GM21423 (cell line): ENCODE results near the gene TAF8.
A peak's percentile ranks its signal among the peaks of the same experiment; 100 is the strongest.
"Not testable (repeated sequence)": the region's sequence is repeated elsewhere in the genome, so short reads cannot be mapped to it uniquely, and the experiment has no call there.

Experiments
- ATAC-seq: cut with Tn5 transposase; IDR thresholded peaks from one replicate; pipeline ENCODE4 v1.9.1; 2021; ENCODE audit warnings: mild to moderate bottlenecking, moderate library complexity; ENCODE audit not compliant: unreplicated experiment

TAF8 gene, protein sequence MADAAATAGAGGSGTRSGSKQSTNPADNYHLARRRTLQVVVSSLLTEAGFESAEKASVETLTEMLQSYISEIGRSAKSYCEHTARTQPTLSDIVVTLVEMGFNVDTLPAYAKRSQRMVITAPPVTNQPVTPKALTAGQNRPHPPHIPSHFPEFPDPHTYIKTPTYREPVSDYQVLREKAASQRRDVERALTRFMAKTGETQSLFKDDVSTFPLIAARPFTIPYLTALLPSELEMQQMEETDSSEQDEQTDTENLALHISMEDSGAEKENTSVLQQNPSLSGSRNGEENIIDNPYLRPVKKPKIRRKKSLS

DNA sequence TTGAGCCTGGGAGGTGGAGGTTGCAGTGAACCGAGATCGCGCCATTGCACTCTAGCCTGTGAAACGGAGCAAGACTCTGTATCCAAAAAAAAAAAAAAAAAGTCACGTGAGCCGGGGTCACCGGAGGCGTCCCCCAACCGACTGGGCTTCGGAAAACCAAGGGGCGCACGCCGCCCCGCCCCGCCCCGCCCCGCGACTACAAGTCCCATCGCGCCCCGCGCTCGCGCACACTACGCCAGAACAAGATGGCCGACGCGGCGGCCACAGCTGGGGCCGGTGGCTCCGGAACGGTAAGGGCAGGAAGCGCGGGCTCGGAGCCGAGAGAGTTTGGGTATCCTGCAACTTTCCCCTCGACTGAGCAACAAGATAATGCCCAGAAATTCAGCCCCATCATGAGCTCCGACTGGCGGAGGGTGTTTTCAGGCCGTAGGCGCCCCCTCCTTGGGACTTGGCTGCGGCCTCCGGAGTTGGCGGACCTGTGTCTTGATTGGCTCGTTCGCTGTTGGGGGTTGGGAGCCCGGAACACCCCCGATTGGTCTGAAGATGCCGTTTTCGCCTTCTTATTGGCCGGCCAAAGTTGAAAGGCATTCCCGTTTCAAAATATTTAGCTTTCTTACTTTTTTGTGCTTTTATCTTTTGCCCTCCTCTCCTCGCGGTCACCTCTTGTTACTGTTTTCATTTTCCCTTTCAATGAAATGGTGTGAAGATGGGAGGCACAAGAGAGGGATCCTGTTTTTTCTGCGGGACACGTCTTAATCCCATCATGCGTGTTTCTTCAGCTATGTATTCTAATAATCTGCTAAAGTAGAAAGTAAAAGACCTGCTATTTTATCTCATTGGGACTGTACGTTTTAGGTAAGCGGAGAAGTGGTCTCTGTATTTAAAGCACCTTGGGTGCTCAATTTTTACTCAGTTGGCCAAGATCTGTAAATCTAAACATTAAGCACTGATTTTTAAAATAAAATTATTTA, at the start of gene TAF8:
Gene TAF8, plus strand, starts transcription at position 228 of the 971 bp plus-strand sequence. Its CDS starts 18 bp downstream, at position 246.
- ATAC-seq = peak; percentile 62

DNA sequence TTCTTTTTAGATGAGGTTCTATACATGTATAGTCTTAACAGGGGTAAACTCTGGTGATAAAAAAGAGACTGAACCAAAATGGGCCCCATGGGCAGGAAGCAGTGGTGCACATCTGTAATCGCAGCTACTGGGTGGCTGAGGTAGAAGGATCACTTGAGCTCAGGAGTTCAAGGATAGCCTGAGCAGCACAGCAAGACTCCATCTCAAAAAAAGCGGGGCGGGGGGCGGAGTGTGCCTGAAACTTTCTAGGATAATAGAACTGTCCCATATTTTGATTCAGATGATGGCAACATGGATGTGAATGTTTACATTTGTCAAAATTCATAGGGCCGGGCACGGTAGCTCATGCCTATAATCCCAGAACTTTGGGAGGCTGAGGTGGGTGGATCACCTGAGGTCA, 48.8 kb upstream of the TAF8 start:
- ATAC-seq = no peak

DNA sequence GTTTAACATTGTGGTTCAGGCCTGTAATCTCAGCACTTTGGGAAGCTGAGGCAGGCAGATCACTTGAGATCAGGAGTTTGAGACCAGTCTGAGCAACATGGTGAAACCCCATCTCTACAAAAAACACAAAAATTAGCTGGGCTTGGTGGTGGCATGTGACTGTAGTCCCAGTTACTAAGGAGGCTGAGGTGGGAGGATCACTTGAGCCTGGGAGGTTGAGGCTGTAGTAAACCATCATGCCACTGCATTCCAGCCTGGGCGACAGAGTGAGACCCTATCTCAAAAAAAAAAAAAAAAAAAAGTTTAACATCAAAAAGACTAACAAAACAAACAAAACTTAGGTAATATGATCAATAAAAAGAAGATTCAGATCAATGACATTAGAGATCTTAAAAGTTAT, 46.7 kb upstream of the TAF8 start:
- not testable (repeated sequence) for ATAC-seq

- ATAC-seq = no peak
These were observed 42.8 kb upstream of the TAF8 start for GRCh38 chr6:42007286-42008137.

- ATAC-seq = not testable (repeated sequence)
These were observed 42.2 kb upstream of the TAF8 start for GRCh38 chr6:42008138-42008528.

GRCh38 chr6:42009844-42010184, 40.5 kb upstream of the TAF8 start:
- no peak for ATAC-seq

DNA sequence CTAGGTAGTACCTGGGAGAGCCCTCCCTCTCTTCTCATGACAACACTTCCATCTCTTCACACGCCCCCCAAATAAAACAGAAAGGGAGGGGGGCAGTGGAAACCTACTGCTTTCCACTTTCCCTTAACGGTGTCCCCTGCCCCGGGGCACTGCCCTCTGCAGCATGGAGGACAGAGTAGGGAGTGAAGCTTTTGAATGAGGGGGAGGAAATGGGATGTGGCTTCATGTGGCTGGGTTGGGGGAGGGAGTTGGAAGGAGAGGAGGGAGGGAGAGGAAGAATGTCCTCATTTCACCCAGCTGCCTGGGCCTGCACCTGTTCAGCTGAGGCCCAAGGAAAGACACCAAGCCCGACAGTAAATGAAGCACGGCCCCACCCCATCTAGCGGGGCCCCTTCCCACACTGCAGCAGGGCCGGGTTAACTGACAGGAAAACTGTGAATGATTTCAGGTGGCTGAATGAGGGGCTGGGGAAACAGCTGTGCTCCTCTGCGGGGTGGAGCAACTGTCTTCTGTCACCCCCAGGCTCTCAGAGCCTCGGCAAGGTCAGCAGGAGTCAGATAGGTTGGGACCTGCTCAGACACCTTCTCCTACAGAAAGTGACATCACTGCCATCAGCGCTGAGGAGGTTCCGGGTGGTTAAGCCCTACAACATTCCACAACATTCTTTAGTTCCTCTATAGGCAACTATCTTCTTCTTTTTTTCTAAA, 40.0 kb upstream of the TAF8 start:
- ATAC-seq = no peak

DNA sequence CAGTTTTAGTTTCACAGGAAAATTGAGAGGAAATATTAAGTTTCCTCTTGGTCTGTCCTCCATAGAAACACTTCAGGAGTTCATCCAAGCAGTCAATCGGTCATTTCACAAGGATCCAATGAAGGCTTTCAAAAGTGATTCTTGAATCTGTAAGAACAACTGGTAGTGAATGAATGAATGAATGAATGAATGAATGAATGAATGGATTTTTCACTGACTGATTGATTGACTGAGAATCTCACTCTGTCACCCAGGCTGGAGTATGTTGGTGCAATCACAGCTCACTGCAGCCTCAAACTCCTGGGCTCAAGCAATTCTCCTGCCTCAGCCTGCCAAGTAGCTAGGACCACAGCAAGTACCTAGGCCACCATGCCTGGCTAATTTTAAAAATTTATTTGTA, 39.4 kb upstream of the TAF8 start:
- no peak for ATAC-seq

- no peak for ATAC-seq
These were observed 37.7 kb upstream of the TAF8 start for GRCh38 chr6:42012501-42013133.

DNA sequence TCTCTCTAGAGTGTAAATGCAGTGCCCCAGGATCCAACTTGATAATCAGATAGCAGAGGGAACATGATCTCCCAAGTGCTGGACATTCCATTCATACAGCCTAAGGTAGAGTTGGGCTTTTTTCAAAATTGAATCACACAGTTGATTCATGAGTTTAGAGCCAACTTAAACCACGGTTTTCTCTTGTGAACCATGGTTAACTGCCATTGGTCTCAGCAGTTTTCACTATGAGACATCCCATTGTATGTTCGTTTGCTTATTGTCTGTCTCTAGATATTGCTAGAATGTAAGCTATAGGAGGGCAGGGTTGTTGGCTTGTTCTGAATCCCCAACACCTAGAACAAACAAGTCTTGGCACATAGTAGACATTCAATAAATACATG, 37.2 kb upstream of the TAF8 start:
- ATAC-seq = no peak

- no peak for ATAC-seq
These were observed 33.2 kb upstream of the TAF8 start for GRCh38 chr6:42017021-42017643.

DNA sequence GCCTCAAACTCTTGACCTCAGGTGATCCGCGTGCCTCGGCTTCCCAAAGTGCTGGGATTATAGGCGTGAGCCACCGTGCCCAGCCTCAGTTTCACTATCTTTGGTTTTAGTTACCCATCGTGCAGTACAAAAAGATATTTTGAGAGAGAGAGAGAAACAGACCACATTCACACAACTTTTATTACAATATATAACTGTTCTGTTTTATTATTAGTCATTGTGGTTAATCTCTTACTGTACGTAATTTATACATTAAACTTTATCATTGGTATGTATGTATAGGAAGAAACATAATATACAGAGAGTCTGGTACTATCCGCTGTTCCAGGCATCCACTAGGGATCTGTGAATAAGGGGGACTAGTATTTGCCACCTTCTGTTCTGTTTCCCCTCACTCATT, 29.4 kb upstream of the TAF8 start:
- no peak for ATAC-seq

GRCh38 chr6:42021847-42022754, 28.2 kb upstream of the TAF8 start:
- ATAC-seq = peak; percentile 36

DNA sequence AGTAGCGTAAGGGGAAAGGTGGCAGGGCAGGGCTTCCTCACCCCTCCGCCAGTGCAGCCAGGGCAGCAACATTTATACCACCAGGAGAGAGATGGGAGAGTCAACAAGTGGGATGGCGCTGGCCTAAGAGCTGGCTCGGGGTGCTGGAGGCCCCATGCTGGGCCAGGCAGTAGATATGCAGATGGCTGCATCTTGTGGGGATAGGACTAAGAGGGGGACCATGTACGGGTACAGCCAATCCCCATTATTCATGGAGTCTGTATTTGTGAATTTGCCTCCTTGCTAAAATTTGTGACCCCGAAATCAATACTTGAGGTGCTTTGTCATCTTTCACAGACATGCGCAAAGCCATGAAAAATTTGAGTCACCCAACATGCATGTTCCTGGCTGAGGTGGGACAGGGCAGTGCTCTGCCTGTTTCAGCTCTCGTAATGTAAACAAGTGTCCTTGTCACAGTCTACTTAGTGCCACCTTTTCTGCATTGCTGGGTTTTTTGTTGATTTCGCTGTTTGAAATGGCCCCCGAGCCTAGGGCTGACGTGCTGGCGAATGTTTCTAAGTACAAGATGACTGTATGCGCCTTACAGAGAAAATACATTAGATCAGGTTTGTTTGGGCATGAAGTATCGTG, 27.5 kb upstream of the TAF8 start:
- ATAC-seq = no peak

GRCh38 chr6:42025066-42025844, 25.1 kb upstream of the TAF8 start:
- ATAC-seq = peak; percentile 62

DNA sequence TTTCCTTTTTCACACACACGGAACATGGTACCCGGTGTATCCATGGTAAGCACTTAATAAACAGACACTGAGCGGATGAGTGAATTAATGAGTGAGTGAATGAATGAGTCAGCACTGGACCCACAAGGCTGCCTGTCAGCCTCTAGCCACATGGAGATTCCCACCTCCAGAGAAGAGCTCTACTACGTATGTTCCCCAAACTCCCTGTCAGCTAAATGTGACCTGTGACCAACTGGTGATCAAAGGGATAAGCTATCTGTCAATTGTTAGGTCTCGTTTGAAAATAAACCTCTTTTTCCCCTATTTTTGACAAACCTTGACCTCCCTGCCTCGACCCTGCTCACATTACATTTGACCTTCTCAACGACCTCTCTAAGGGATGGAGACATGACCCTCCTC, 24.5 kb upstream of the TAF8 start:
- ATAC-seq = no peak

- ATAC-seq = no peak
These were observed 23.8 kb upstream of the TAF8 start for GRCh38 chr6:42026540-42026939.
